ENCODE results near the gene TMEM45B. TPM values are rescaled to one million over a fixed set of nuclear protein-coding genes. Genes with fewer than 3 reads are reported as not detected.

The TMEM45B gene
- total and polyA plus RNA-seq, 2 of the 13 experiments (the other 11 are each of a cell fraction or from before 2014, with no cell fraction given) = 29.1 to 181 TPM

GRCh38 chr11:129790106-129790505 lies 25.5 kb upstream of the TMEM45B start:
- BruUV-seq (replicated peaks) = no TSS peak
- CTCF ChIA-PET (ENCODE audit: low intra/inter-chr PET ratio, low total read pairs) = no interaction called here
- H3K4me3 ChIP-seq (replicated peaks in 1 of 3; ENCODE audit: insufficient read depth in 1 of 3, low read depth in 2 of 3, low read length in 3 of 3) = no peak overlapping the region
- intact Hi-C loops (cut with micrococcal nuclease; ENCODE audit: unreplicated experiment) (no loop called here), in situ Hi-C loops (cut with HindIII; ENCODE audit: extremely low pct_ligation_motif_present, low pct_unique_long_range_greater_than_20kb) (loop anchor here (25.0 kb wide), 1 partner anchor 347 kb away; no protein-coding TSS in a partner anchor)
- 63% methylated on average over 2 of the region's 2 CpGs for WGBS (ENCODE audit: low lambda C conversion rate)
- no peak overlapping the region for H2AFZ ChIP-seq (ENCODE audit: low read length)
- H3K4me1 ChIP-seq (ENCODE audit: insufficient read depth, low read length) = peaks cover 66% of the 10 kb centered on the region
- H3K9ac ChIP-seq (ENCODE audit: insufficient read depth, low read depth, low read length) = no peak overlapping the region
- no peak overlapping the region for H3K27ac ChIP-seq (ENCODE audit: extremely low read length, insufficient read depth, low read length)
- no peaks in the 10 kb centered on the region for H3K36me3 ChIP-seq (replicated peaks in 1 of 2; ENCODE audit: control insufficient read depth in 1 of 2, insufficient read depth in 2 of 2, low read length in 2 of 2)
- no peak for ATAC-seq
- POLR2A ChIA-PET = no interaction called here
- H3K79me2 ChIP-seq (ENCODE audit: insufficient read depth, low read length) = no peaks in the 10 kb centered on the region
- peaks cover 0 to 11% of the 10 kb centered on the region in 2 experiments; a peak in 2 of 5 replicates for H3K27me3 ChIP-seq (ENCODE audit: control insufficient read depth in 1 of 2, insufficient read depth in 2 of 2, low read length in 2 of 2)
- H3K9me3 ChIP-seq (ENCODE audit: low read length) = peaks cover 6% of the 10 kb centered on the region
- H3K4me2 ChIP-seq (ENCODE audit: low read depth, low read length) = no peak overlapping the region
- DNase-seq (ENCODE audit: low spot score) = no peak
- H4K20me1 ChIP-seq (ENCODE audit: insufficient read depth, low read length) = no peaks in the 10 kb centered on the region
- FAIRE-seq = no peak
- TF ChIP-seq ZHX2 (IDR thresholded peaks at IDR 0.05; ENCODE audit: low read depth) (no peak), ZHX2 (CRISPR knock-in tag; IDR thresholded peaks at IDR 0.05; ENCODE audit: borderline replicate concordance) (no peak), IKZF4 (CRISPR knock-in tag; IDR thresholded peaks at IDR 0.05; ENCODE audit: borderline replicate concordance, low read depth, not compliant biosample characterization) (no peak), ZNF589 (CRISPR knock-in tag; conservative IDR thresholded peaks at IDR 0.05) (no peak), ZNF550 (CRISPR knock-in tag; IDR thresholded peaks at IDR 0.05; ENCODE audit: borderline replicate concordance) (no peak), GATAD1 (CRISPR knock-in tag; IDR thresholded peaks at IDR 0.05) (no peak), TERF1 (CRISPR knock-in tag; IDR thresholded peaks at IDR 0.05) (no peak), ZNF263 (CRISPR knock-in tag; IDR thresholded peaks at IDR 0.05) (no peak), CSRNP2 (CRISPR knock-in tag; conservative IDR thresholded peaks at IDR 0.05; ENCODE audit: low read depth) (no peak), ARNTL (CRISPR knock-in tag; IDR thresholded peaks at IDR 0.05) (no peak), HCFC1 (IDR thresholded peaks at IDR 0.05; ENCODE audit: low read depth, low read length) (no peak), ZNF34 (CRISPR knock-in tag; IDR thresholded peaks at IDR 0.05; ENCODE audit: borderline replicate concordance) (no peak), RFX1 (IDR thresholded peaks at IDR 0.05) (no peak), SNAPC5 (CRISPR knock-in tag; IDR thresholded peaks at IDR 0.05; ENCODE audit: borderline replicate concordance) (no peak), GLMP (CRISPR knock-in tag; IDR thresholded peaks at IDR 0.05; ENCODE audit: borderline replicate concordance) (no peak)
